A673 (cell line): ENCODE measurements around the gene MPPED2.

Source experiments
- EZH2 ChIP-seq: fragments of 200-600 bp; sonication (generic); IDR thresholded peaks from 2 replicates; pipeline ENCODE4 v1.6.1; 2017; ENCODE audit warnings: borderline replicate concordance, low read depth, mild to moderate bottlenecking, mixed read lengths, antibody characterized with exemption, low read length; ENCODE audit not compliant: poor library complexity, severe bottlenecking
- TF ChIP-seq, protein P1 (sequence below): fragments of 300-800, 200-600 bp; sonication (generic); conservative IDR thresholded peaks from 2 replicates; pipeline ENCODE4 v1.5.1; 2017; ENCODE audit warnings: low read depth, mild to moderate bottlenecking, antibody characterized with exemption, low read length, moderate library complexity, mixed read lengths

DNA sequence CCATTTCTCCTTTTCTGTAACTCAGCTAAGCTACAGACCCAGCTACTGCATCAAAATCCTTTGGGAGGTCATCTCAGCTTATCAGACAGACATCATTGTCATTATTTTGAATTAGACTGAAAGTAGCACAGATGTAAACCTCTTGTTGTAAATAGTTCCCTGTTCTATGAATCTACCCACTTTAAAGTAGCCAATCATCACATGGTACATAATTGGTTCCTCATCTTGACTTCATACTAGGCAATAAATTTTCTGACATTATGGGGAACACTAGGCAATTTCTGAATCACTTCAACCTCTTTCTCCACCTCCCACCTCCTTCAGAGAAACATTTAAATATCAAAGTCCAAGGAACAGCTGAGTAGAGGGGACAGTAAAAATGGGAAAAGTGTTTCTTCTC is 47.9 kb downstream of the MPPED2 start:
- no peak for TF ChIP-seq EZH2
- TF ChIP-seq, protein P1, sequence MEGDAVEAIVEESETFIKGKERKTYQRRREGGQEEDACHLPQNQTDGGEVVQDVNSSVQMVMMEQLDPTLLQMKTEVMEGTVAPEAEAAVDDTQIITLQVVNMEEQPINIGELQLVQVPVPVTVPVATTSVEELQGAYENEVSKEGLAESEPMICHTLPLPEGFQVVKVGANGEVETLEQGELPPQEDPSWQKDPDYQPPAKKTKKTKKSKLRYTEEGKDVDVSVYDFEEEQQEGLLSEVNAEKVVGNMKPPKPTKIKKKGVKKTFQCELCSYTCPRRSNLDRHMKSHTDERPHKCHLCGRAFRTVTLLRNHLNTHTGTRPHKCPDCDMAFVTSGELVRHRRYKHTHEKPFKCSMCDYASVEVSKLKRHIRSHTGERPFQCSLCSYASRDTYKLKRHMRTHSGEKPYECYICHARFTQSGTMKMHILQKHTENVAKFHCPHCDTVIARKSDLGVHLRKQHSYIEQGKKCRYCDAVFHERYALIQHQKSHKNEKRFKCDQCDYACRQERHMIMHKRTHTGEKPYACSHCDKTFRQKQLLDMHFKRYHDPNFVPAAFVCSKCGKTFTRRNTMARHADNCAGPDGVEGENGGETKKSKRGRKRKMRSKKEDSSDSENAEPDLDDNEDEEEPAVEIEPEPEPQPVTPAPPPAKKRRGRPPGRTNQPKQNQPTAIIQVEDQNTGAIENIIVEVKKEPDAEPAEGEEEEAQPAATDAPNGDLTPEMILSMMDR, result no peak
